A549 (cell line): ENCODE measurements around the gene ETV7. TPM values are rescaled to one million over a fixed set of nuclear protein-coding genes. Genes with fewer than 3 reads are reported as not detected.

ENCODE experiments used
- ATAC-seq, 2 experiments: fragments of 200-7000 bp in 1 of 2; fragments of >200 bp in 1 of 2; cut with Nextera tagmentation in 1 of 2; cut with Tn5 transposase in 1 of 2; 3 replicates each; pipeline versions ENCODE4 v1.8.0 to v1.9.1; 2018 to 2020; ENCODE audit warnings: mild to moderate bottlenecking in 1 of 2, moderate library complexity in 1 of 2
- CTCF ChIA-PET: fragments of 300-600 bp; sonication (Branson Sonifier 250); formaldehyde crosslinking; extraction: SDS; loops from one replicate; lab custom pipeline; 2021; ENCODE audit warnings: antibody characterized with exemption, inconsistent platforms; lab: Yijun Ruan, JAX
- POLR2A ChIA-PET: fragments of 350-600 bp; formaldehyde crosslinking; extraction: SDS; loops from one replicate; lab custom pipeline; 2021; ENCODE audit warnings: antibody characterized with exemption, inconsistent platforms; lab: Yijun Ruan, JAX
- DNase-seq, 2 experiments: peaks; one replicate each; pipeline versions ENCODE4 v3.0.0 to v3.0.0-alpha.2; 2011 to 2016; ENCODE audit warnings: low read depth in 1 of 2, low spot score in 1 of 2
- FAIRE-seq: peaks from 2 replicates; lab custom pipeline; 2011; peaks lifted over from hg19 to GRCh38; lab: Jason Lieb, UNC
- H3K27ac ChIP-seq, 2 experiments: fragments of >200 bp; sonication (Bioruptor Twin); formaldehyde crosslinking; 3 replicates each; pipeline ENCODE4 v1.5.1; 2016 to 2017
- H3K4me1 ChIP-seq: fragments of >200 bp; sonication (Bioruptor Twin); formaldehyde crosslinking; 3 replicates; pipeline ENCODE4 v1.6.1; 2016
- H3K4me2 ChIP-seq: fragments of >200 bp; sonication (Bioruptor Twin); formaldehyde crosslinking; 3 replicates; pipeline ENCODE4 v1.6.1; 2016
- H3K4me3 ChIP-seq: fragments of >200 bp; sonication (Bioruptor Twin); formaldehyde crosslinking; 3 replicates; pipeline ENCODE4 v1.5.1; 2016
- H3K9me3 ChIP-seq: fragments of >200 bp; sonication (Bioruptor Twin); formaldehyde crosslinking; 3 replicates; pipeline ENCODE4 v1.6.1; 2016
- CBX8 ChIP-seq: fragments of 200-600 bp; sonication (generic); IDR thresholded peaks from 2 replicates; pipeline ENCODE4 v1.6.1; 2016
- CHD2 ChIP-seq: fragments of 150-350 bp; IDR thresholded peaks from 2 replicates; pipeline ENCODE4 v1.6.1; 2014; ENCODE audit warnings: low read length; ENCODE audit not compliant: partially characterized antibody
- CHD4 ChIP-seq: fragments of 200-600 bp; sonication (generic); IDR thresholded peaks from 2 replicates; pipeline ENCODE4 v1.6.1; 2016; ENCODE audit warnings: antibody characterized with exemption, mild to moderate bottlenecking, borderline replicate concordance
- EP300 ChIP-seq, 2 experiments: fragments of >200 bp; sonication (Bioruptor Twin); formaldehyde crosslinking; IDR thresholded peaks; 2 replicates in 1 of 2; 3 replicates in 1 of 2; pipeline ENCODE4 v1.6.1; 2016 to 2017
- FOSL2 ChIP-seq, 2 experiments: fragments of 450-650 bp in 1 of 2; fragments of >200 bp in 1 of 2; sonication (Bioruptor Twin) in 1 of 2; formaldehyde crosslinking; IDR thresholded peaks; 2 replicates each; pipeline versions ENCODE4 v1.5.0 to v1.6.1; 2016 to 2020; ENCODE audit warnings: mild to moderate bottlenecking in 1 of 2, moderate library complexity in 1 of 2
- FOXS1 ChIP-seq: fragments of 250-450 bp; sonication (Bioruptor Pico); IDR thresholded peaks from 2 replicates; pipeline ENCODE4 v1.5.0; 2020; ENCODE audit warnings: mild to moderate bottlenecking, moderate library complexity
- HOXB5 ChIP-seq: fragments of 250-450 bp; sonication (Bioruptor Pico); IDR thresholded peaks from 2 replicates; pipeline ENCODE4 v1.5.0; 2020; ENCODE audit warnings: mild to moderate bottlenecking, moderate library complexity
- JUN ChIP-seq, 2 experiments: fragments of >200 bp; sonication (Bioruptor Twin); formaldehyde crosslinking; IDR thresholded peaks; 2 replicates in 1 of 2; 3 replicates in 1 of 2; pipeline ENCODE4 v1.6.1; 2016 to 2017
- MAZ ChIP-seq: fragments of 150-350 bp; IDR thresholded peaks from 2 replicates; pipeline ENCODE4 v1.6.1; 2014; ENCODE audit warnings: antibody characterized with exemption, low read depth, low read length, borderline replicate concordance
- NPAS2 ChIP-seq: fragments of 250-450 bp; sonication (Bioruptor Pico); IDR thresholded peaks from 2 replicates; pipeline ENCODE4 v1.8.0; 2022; ENCODE audit warnings: mild to moderate bottlenecking, moderate library complexity, borderline replicate concordance
- POLR2AphosphoS2 ChIP-seq: conservative IDR thresholded peaks from 2 replicates; pipeline ENCODE4 v1.6.1; 2012; ENCODE audit warnings: low read length, improper control_type of control experiment, inconsistent platforms
- RNF2 ChIP-seq: fragments of 200-600 bp; sonication (generic); IDR thresholded peaks from 2 replicates; pipeline ENCODE4 v1.6.1; 2016; ENCODE audit warnings: low read depth, mild to moderate bottlenecking, antibody characterized with exemption, moderate library complexity, borderline replicate concordance
- ZC3H11A ChIP-seq: fragments of 450-650 bp; IDR thresholded peaks from 2 replicates; pipeline ENCODE4 v1.6.1; 2014; ENCODE audit warnings: antibody characterized with exemption, mild to moderate bottlenecking
- ZFP36 ChIP-seq: fragments of 450-650 bp; IDR thresholded peaks from 2 replicates; pipeline ENCODE4 v1.6.1; 2014; ENCODE audit warnings: borderline replicate concordance; ENCODE audit not compliant: partially characterized antibody
- ZSCAN20 ChIP-seq: fragments of 250-450 bp; sonication (Bioruptor Pico); IDR thresholded peaks from 2 replicates; pipeline ENCODE4 v1.8.0; 2022; ENCODE audit warnings: mild to moderate bottlenecking, moderate library complexity
- WGBS: methylation state at CpG from one replicate; pipeline ENCODE4 v1.1.6; 2017; ENCODE audit errors: missing lambda C conversion rate; 5-methylcytosine and 5-hydroxymethylcytosine counted together
- polyA plus RNA-seq, 4 experiments: library from polyadenylated mRNA; depleted of rRNA in 3 of 4; stranded (reverse); fragments of >200 nt; fragmentation: RNase III in 1 of 4; extraction: RNeasy Plus Mini Kit Qiagen cat#74134 plus additional on column Dnase treatment in 1 of 4; gene quantifications; 2 replicates in 3 of 4; 3 replicates in 1 of 4; pipeline ENCODE4 v1.2.3, GENCODE V29; 2011 to 2017
- TF ChIP-seq, protein P1 (sequence below): IDR thresholded peaks from 2 replicates; pipeline ENCODE4 v1.6.1; 2012
- TF ChIP-seq, protein P2 (sequence below): fragments of 150-350 bp; IDR thresholded peaks from 2 replicates; pipeline ENCODE4 v1.6.1; 2014; ENCODE audit warnings: low read depth, mild to moderate bottlenecking, low read length
- TF ChIP-seq, protein P3 (sequence below): fragments of 200-600 bp; sonication (generic); IDR thresholded peaks from 2 replicates; pipeline ENCODE4 v1.6.1; 2016; ENCODE audit warnings: antibody characterized with exemption, mild to moderate bottlenecking, moderate library complexity
- TF ChIP-seq, protein P4 (sequence below): fragments of 450-650 bp; IDR thresholded peaks from 2 replicates; pipeline ENCODE4 v1.6.1; 2014; ENCODE audit warnings: antibody characterized with exemption

The ETV7 gene
- polyA plus RNA-seq, 2 of the 4 experiments (the other 2 are of a cell fraction) = 0.05 TPM; not detected in 1

DNA sequence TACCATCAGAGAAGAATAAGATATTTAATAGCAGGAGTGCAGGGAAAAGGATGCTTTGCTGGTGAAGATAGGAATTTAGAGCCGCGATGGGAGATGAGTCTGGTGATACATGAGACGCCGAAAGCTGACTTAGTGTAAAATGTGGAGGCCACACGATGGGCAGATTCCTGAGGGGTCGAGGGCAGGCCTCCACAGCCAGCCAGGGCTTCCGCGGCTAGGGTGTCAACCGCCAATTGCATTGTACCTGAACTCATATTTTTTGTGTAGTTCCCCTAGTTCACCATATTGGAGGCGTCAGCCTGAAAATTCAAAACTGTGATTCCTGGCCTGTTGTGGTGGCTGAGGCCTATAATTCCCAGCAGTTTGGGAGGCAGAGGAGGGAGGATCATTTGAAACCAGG is 8.5 kb downstream of the ETV7 start:
- ATAC-seq (no peak), DNase-seq (no peak), FAIRE-seq (no peak)
- H3K4me1 ChIP-seq = peaks cover 7% of the 10 kb centered on the region; the same call in 2 of the 3 replicates
- ChIA-PET POLR2A (no interaction called here), CTCF (no interaction called here)
- H3K4me2 ChIP-seq = no peak overlapping the region
- no peak overlapping the region for H3K27ac ChIP-seq
- H3K4me3 ChIP-seq = no peak overlapping the region
- 82% methylated on average over 10 of the region's 10 CpGs for WGBS
- H3K9me3 ChIP-seq = no peaks in the 10 kb centered on the region
- no peak for TF ChIP-seq CHD4
- no peak for TF ChIP-seq CHD2
- no peak for TF ChIP-seq MAZ
- TF ChIP-seq NPAS2 (CRISPR knock-in tag) = no peak
- no peak for TF ChIP-seq ZC3H11A
- no peak for TF ChIP-seq EP300 (IDR thresholded peaks at IDR 0.05)
- no peak for TF ChIP-seq HOXB5 (CRISPR knock-in tag)
- no peak for TF ChIP-seq FOSL2 (IDR thresholded peaks at IDR 0.05)
- TF ChIP-seq FOSL2 (CRISPR knock-in tag; IDR thresholded peaks at IDR 0.05) = no peak
- TF ChIP-seq, protein P1, sequence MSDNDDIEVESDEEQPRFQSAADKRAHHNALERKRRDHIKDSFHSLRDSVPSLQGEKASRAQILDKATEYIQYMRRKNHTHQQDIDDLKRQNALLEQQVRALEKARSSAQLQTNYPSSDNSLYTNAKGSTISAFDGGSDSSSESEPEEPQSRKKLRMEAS = no peak
- TF ChIP-seq, protein P2, sequence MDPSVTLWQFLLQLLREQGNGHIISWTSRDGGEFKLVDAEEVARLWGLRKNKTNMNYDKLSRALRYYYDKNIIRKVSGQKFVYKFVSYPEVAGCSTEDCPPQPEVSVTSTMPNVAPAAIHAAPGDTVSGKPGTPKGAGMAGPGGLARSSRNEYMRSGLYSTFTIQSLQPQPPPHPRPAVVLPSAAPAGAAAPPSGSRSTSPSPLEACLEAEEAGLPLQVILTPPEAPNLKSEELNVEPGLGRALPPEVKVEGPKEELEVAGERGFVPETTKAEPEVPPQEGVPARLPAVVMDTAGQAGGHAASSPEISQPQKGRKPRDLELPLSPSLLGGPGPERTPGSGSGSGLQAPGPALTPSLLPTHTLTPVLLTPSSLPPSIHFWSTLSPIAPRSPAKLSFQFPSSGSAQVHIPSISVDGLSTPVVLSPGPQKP = no peak
- no peak for TF ChIP-seq ZSCAN20
- no peak for TF ChIP-seq FOXS1 (CRISPR knock-in tag)
- no peak for TF ChIP-seq RNF2
- no peak for TF ChIP-seq ZFP36
- TF ChIP-seq, protein P3, sequence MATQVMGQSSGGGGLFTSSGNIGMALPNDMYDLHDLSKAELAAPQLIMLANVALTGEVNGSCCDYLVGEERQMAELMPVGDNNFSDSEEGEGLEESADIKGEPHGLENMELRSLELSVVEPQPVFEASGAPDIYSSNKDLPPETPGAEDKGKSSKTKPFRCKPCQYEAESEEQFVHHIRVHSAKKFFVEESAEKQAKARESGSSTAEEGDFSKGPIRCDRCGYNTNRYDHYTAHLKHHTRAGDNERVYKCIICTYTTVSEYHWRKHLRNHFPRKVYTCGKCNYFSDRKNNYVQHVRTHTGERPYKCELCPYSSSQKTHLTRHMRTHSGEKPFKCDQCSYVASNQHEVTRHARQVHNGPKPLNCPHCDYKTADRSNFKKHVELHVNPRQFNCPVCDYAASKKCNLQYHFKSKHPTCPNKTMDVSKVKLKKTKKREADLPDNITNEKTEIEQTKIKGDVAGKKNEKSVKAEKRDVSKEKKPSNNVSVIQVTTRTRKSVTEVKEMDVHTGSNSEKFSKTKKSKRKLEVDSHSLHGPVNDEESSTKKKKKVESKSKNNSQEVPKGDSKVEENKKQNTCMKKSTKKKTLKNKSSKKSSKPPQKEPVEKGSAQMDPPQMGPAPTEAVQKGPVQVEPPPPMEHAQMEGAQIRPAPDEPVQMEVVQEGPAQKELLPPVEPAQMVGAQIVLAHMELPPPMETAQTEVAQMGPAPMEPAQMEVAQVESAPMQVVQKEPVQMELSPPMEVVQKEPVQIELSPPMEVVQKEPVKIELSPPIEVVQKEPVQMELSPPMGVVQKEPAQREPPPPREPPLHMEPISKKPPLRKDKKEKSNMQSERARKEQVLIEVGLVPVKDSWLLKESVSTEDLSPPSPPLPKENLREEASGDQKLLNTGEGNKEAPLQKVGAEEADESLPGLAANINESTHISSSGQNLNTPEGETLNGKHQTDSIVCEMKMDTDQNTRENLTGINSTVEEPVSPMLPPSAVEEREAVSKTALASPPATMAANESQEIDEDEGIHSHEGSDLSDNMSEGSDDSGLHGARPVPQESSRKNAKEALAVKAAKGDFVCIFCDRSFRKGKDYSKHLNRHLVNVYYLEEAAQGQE = no peak

DNA sequence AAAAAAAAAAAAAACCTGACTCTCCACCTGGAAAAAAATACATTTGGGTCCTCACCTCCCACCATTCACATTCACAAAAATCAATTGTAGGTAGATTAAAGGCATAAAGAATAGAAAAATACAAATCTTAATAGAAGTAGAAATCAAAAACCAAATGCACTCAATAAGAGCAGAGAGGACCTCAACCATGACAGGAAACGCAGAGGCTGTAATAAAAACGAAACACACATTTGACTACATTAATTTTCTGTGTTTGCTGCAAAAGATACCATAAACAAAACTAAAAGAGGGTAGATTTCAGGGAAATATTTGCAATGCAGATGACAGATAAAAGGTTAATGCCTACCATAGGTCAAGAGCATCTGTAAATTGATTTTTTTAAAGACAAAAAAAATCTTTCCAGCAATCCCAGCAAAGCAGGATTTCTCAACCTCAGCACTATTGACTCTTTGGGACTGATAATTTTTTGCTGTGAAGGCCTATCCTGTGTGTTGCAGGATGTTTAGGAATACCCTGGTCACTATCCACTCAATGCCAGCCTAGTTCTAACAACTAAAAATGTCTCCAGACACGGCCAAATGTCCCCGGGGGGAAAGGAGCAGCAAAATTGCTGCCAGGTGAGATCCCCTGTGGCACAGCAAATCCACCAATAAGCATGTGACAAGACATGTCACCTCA is 9.1 kb downstream of the ETV7 start:
- 82% methylated on average over 4 of the region's 4 CpGs for WGBS
- no peak overlapping the region for H3K27ac ChIP-seq
- H3K9me3 ChIP-seq = no peaks in the 10 kb centered on the region
- ATAC-seq (no peak), FAIRE-seq (no peak), DNase-seq (no peak)
- TF ChIP-seq JUN (IDR thresholded peaks at IDR 0.05) = no peak
- TF ChIP-seq NPAS2 (CRISPR knock-in tag) = no peak
- TF ChIP-seq, protein P4, sequence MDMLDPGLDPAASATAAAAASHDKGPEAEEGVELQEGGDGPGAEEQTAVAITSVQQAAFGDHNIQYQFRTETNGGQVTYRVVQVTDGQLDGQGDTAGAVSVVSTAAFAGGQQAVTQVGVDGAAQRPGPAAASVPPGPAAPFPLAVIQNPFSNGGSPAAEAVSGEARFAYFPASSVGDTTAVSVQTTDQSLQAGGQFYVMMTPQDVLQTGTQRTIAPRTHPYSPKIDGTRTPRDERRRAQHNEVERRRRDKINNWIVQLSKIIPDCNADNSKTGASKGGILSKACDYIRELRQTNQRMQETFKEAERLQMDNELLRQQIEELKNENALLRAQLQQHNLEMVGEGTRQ = no peak
- no peak for TF ChIP-seq CHD4
- TF ChIP-seq POLR2AphosphoS2 = no peak
- no peak for TF ChIP-seq CBX8
- no peak overlapping the region for H3K4me3 ChIP-seq
- no peak overlapping the region for H3K4me2 ChIP-seq
- peaks cover 1% of the 10 kb centered on the region; the same call in 1 of the 3 replicates for H3K4me1 ChIP-seq
- CTCF ChIA-PET = no interaction called here
- POLR2A ChIA-PET = no interaction called here
